Measurements from ENCODE around the gene MICAL2. TPM values are rescaled to one million over a fixed set of nuclear protein-coding genes. Genes with fewer than 3 reads are reported as not detected.
A peak's percentile ranks its signal among the peaks of the same experiment; 100 is the strongest.

MICAL2 gene
- total RNA-seq, 2 donors from 2014 or later = 194 TPM

DNA sequence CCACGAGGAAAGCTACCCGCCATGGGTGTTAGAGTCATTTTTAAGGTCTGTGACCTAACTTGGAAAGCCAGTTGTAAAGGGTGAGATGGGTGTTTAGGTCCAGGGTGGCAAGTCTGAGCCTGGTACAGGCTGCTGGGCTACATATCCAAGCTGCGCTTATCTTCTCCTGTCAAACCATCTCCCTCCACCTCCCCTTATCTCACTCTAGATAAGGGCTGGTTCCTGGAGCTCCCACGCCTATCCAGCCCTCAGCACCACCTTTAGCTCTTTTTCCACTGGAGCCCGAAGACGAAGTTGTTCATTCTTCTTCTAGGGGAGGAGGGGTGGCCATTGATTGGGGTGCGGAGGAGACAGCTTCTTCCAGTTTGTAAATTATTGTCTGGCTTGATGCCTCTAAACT is 48.5 kb downstream of the MICAL2 start:
- Histone ChIP-seq H3K4me3 (no peak overlapping the region), H3K9ac (ENCODE audit: low read depth in 2 of 2, low read length in 2 of 2) (peak overlapping the region in 1 of 2 donors; percentile 56), H3K36me3 (peaks cover 4% of the 10 kb centered on the region), H3K27ac (peak overlapping the region; percentile 68), H3K9me3 (no peaks in the 10 kb centered on the region), H3K27me3 (no peaks in the 10 kb centered on the region), H3K4me1 (peaks cover 25% of the 10 kb centered on the region)
- DNase-seq = no peak
- TF ChIP-seq, protein P1, sequence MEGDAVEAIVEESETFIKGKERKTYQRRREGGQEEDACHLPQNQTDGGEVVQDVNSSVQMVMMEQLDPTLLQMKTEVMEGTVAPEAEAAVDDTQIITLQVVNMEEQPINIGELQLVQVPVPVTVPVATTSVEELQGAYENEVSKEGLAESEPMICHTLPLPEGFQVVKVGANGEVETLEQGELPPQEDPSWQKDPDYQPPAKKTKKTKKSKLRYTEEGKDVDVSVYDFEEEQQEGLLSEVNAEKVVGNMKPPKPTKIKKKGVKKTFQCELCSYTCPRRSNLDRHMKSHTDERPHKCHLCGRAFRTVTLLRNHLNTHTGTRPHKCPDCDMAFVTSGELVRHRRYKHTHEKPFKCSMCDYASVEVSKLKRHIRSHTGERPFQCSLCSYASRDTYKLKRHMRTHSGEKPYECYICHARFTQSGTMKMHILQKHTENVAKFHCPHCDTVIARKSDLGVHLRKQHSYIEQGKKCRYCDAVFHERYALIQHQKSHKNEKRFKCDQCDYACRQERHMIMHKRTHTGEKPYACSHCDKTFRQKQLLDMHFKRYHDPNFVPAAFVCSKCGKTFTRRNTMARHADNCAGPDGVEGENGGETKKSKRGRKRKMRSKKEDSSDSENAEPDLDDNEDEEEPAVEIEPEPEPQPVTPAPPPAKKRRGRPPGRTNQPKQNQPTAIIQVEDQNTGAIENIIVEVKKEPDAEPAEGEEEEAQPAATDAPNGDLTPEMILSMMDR (IDR thresholded peaks at IDR 0.05) = no peak
- intact Hi-C loops (cut with DNase I) = no loop called here

DNA sequence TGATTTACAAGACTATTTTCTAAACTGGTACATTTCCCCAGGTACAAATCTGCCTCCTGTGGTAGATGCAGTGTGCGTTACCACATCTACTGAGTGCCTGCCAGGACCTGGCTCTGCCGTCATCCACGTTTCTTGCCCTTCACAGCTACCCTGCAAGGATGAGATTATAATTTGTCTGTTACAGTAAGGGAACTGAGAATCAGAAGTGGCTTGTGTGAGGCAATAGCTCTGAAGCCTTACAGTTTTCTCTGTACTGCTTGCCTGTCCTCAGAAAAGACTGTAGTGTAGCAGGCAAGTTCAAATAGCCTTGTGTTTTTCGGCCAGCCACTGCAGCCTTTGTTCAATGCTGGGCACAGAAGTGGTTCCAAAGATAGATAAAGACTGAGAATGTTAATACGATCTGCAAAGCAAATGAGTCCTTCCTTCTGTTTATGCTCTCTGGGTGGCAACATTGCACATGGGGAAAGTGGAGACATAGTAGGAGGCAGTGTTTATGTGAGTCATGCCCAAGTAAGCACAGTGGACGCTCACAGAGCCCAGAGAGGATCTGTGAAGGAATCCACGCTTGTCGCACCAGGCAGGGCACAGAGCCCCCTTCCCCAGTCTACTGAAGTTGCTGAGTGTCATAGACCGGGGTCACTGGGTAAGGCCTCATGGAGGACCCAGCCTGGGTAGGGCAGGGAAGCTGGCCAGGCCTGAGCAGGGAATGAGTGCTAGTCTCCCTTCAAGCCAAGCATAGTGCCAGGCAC is 49.1 kb downstream of the MICAL2 start:
- TF ChIP-seq, protein P1 (IDR thresholded peaks at IDR 0.05) = no peak
- intact Hi-C loops (cut with DNase I) = no loop called here
- H3K9me3 ChIP-seq = no peaks in the 10 kb centered on the region
- H3K4me1 ChIP-seq = peaks cover 31% of the 10 kb centered on the region
- DNase-seq = no peak
- no peaks in the 10 kb centered on the region for H3K27me3 ChIP-seq
- no peak overlapping the region for H3K4me3 ChIP-seq
- peak overlapping the region; percentile 68 for H3K27ac ChIP-seq
- H3K36me3 ChIP-seq = peaks cover 4% of the 10 kb centered on the region
- H3K9ac ChIP-seq (ENCODE audit: low read depth in 2 of 2, low read length in 2 of 2) = peak overlapping the region; percentile 19 to 56

DNA sequence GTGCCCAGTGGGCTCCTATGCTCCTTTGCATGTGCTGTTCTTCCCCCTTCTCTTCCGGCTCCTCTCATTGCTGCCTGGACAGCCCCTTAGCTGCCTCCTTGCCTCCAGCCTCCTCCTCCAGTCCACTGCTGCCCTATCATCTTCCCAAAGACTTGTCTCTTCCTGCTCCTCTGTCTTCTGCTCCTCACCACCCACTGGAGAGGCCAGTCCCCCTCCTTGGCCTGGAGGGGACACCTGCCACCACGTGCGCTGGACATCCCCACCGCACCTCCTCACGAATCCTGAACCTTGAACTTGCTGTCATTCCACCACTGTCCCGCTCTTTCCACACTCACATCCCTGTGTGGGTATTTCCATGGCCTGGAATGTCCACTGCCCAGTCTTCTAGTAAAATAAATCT is 49.8 kb downstream of the MICAL2 start:
- intact Hi-C loops (cut with DNase I) = no loop called here
- Histone ChIP-seq H3K4me3 (no peak overlapping the region), H3K4me1 (peaks cover 37% of the 10 kb centered on the region), H3K9me3 (no peaks in the 10 kb centered on the region), H3K36me3 (no peaks in the 10 kb centered on the region), H3K9ac (ENCODE audit: low read depth in 2 of 2, low read length in 2 of 2) (peak overlapping the region; percentile 19 to 59), H3K27me3 (no peaks in the 10 kb centered on the region), H3K27ac (peak overlapping the region; percentile 68)
- no peak for DNase-seq
- TF ChIP-seq, protein P1 (IDR thresholded peaks at IDR 0.05) = no peak

DNA sequence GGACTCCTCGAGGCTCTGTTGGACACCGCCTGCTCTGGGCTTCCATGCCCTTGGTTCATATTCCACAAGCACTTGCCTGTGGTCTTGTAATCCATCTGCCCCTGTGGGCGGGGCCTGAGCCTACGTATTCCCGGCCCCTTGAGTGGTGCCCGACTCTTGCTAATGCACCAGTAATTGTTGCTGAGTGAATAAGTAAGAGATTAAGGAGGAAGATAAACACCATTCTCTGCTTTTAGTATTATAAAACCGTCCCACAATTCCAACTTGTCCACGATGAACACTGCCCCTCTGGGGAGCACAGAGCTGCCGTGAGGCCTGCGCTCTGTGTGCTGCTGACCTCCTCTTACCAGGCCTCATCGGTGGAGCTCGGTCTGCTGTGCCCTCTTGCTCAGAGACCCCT is 50.3 kb downstream of the MICAL2 start:
- no peak for DNase-seq
- TF ChIP-seq, protein P1 (IDR thresholded peaks at IDR 0.05) = no peak
- no peaks in the 10 kb centered on the region for H3K9me3 ChIP-seq
- peak overlapping the region in 1 of 2 donors; percentile 59 for H3K9ac ChIP-seq (ENCODE audit: low read depth in 2 of 2, low read length in 2 of 2)
- H3K4me3 ChIP-seq = no peak overlapping the region
- no peaks in the 10 kb centered on the region for H3K27me3 ChIP-seq
- intact Hi-C loops (cut with DNase I) = no loop called here
- peak overlapping the region; percentile 68 for H3K27ac ChIP-seq
- no peaks in the 10 kb centered on the region for H3K36me3 ChIP-seq
- H3K4me1 ChIP-seq = peaks cover 42% of the 10 kb centered on the region

DNA sequence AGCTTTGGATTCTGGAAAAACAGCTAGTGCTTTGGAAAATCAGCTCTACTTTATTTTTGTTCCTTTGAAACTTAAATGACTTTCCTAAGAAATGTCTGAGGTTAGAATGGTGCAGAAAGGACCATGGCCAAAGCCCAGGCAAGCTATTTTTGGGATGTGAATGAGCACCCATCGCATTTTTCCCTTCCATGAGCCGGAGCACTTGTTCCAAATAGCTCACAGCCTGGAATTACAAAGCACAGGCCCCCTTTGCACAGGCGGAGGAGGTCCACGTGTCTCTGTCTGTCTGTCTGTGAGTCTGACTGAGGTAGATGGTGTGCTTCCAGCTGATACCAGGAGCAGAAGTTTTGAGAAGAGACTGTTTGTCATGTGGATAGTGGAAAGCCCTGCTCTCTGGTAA is 50.7 kb downstream of the MICAL2 start:
- no peak for DNase-seq
- peak overlapping the region in 1 of 2 donors; percentile 59 for H3K9ac ChIP-seq (ENCODE audit: low read depth in 2 of 2, low read length in 2 of 2)
- H3K4me3 ChIP-seq = no peak overlapping the region
- intact Hi-C loops (cut with DNase I) = no loop called here
- H3K27ac ChIP-seq = peak overlapping the region; percentile 68
- H3K36me3 ChIP-seq = no peaks in the 10 kb centered on the region
- TF ChIP-seq, protein P1 (IDR thresholded peaks at IDR 0.05) = no peak
- H3K27me3 ChIP-seq = no peaks in the 10 kb centered on the region
- H3K4me1 ChIP-seq = peaks cover 46% of the 10 kb centered on the region
- no peaks in the 10 kb centered on the region for H3K9me3 ChIP-seq
